K562 (cell line): ENCODE results near the gene CNTN6. TPM values are rescaled to one million over a fixed set of nuclear protein-coding genes. Genes with fewer than 3 reads are reported as not detected.

Experiments
- ATAC-seq: fragments of 200-7000 bp; cut with Tn5 transposase; 3 replicates; pipeline ENCODE4 v1.9.1; 2020; ENCODE audit warnings: moderate library complexity
- BruUV-seq: library from RNA; stranded (reverse); fragments of 400-500 nt; replicated peaks from 2 replicates; lab custom pipeline; 2021; lab: Mats Ljungman, UMichigan
- CTCF ChIA-PET: fragments of 300-600 bp; formaldehyde crosslinking; extraction: SDS; loops from one replicate; lab custom pipeline; 2021; ENCODE audit warnings: low intra/inter-chr PET ratio; lab: Yijun Ruan, JAX
- POLR2A ChIA-PET: fragments of 300-600, 350-650 bp; sonication (Branson Sonifier 250); formaldehyde crosslinking; extraction: SDS; loops from one replicate; lab custom pipeline; 2021; ENCODE audit warnings: antibody characterized with exemption, inconsistent platforms; lab: Yijun Ruan, JAX
- DNase-seq, 4 experiments: peaks; one replicate each; pipeline versions ENCODE4 v3.0.0 to v3.0.0-alpha.2; 2011 to 2018; ENCODE audit warnings: low spot score in 3 of 4, mixed read lengths in 3 of 4; ENCODE audit errors: extremely low read depth in 1 of 4
- FAIRE-seq: peaks from 2 replicates; lab custom pipeline; 2011; peaks lifted over from hg19 to GRCh38; lab: Jason Lieb, UNC
- H2AFZ ChIP-seq: 2 replicates; pipeline ENCODE4 v1.6.0; 2011; ENCODE audit warnings: low read depth, low read length, control low read depth, inconsistent platforms
- H3K27ac ChIP-seq: fragments of 200-600 bp; 3 replicates; pipeline ENCODE4 v1.8.0; 2011; ENCODE audit warnings: low read depth, mild to moderate bottlenecking, control low read depth, inconsistent platforms, low read length, moderate library complexity, mixed read lengths; ENCODE audit errors: extremely low read depth
- H3K27me3 ChIP-seq, 2 experiments: fragments of 300-600 bp in 1 of 2; 2 replicates in 1 of 2; 3 replicates in 1 of 2; pipeline versions ENCODE4 v1.6.0 to v1.8.0; 2011; ENCODE audit warnings: inconsistent platforms in 2 of 2, low read length in 2 of 2, mild to moderate bottlenecking in 1 of 2, mixed read lengths in 1 of 2, moderate library complexity in 1 of 2; ENCODE audit not compliant: control insufficient read depth in 2 of 2, insufficient read depth in 2 of 2
- H3K36me3 ChIP-seq: fragments of 300-600 bp; 3 replicates; pipeline ENCODE4 v1.8.0; 2011; ENCODE audit warnings: mild to moderate bottlenecking, low read length, inconsistent platforms; ENCODE audit not compliant: control insufficient read depth, insufficient read depth
- H3K4me1 ChIP-seq, 2 experiments: fragments of 200-600 bp in 1 of 2; replicated peaks in 1 of 2; 2 replicates in 1 of 2; 3 replicates in 1 of 2; pipeline versions ENCODE4 v1.5.1 to v1.8.0; 2011; ENCODE audit warnings: inconsistent platforms in 2 of 2, low read length in 2 of 2, mild to moderate bottlenecking in 1 of 2, mixed read lengths in 1 of 2, moderate library complexity in 1 of 2; ENCODE audit not compliant: control insufficient read depth in 2 of 2, insufficient read depth in 2 of 2
- H3K4me2 ChIP-seq: 2 replicates; pipeline ENCODE4 v1.6.1; 2011; ENCODE audit warnings: low read length, control low read depth, inconsistent platforms, mixed read lengths; ENCODE audit not compliant: insufficient read depth
- H3K4me3 ChIP-seq: fragments of 200-600 bp; sonication (generic), shearing (Covaris generic); 2 replicates; pipeline ENCODE4 v1.5.1; 2016; ENCODE audit warnings: control low read depth, inconsistent platforms
- H3K79me2 ChIP-seq: fragments of 200-600 bp; 3 replicates; pipeline ENCODE4 v1.8.0; 2011; ENCODE audit warnings: low read length, inconsistent platforms; ENCODE audit not compliant: control insufficient read depth, insufficient read depth
- H3K9ac ChIP-seq, 2 experiments: 2 replicates each; pipeline versions ENCODE4 v1.6.0 to v1.6.1; 2011; ENCODE audit warnings: low read depth in 2 of 2, low read length in 2 of 2, control low read depth in 1 of 2, inconsistent platforms in 1 of 2, mild to moderate bottlenecking in 1 of 2, mixed read lengths in 1 of 2; ENCODE audit not compliant: insufficient read depth in 1 of 2
- H3K9me1 ChIP-seq: one replicate; pipeline ENCODE4 v1.6.0; 2011; ENCODE audit warnings: inconsistent platforms, mild to moderate bottlenecking, low read length, moderate library complexity; ENCODE audit not compliant: control insufficient read depth, insufficient read depth
- H3K9me3 ChIP-seq: replicated peaks from 2 replicates; pipeline ENCODE4 v1.5.1; 2011; ENCODE audit warnings: low read depth, low read length, inconsistent platforms; ENCODE audit not compliant: control insufficient read depth, insufficient read depth
- H4K20me1 ChIP-seq: replicated peaks from 2 replicates; pipeline ENCODE4 v1.6.1; 2011; ENCODE audit warnings: low read length, inconsistent platforms, mixed read lengths; ENCODE audit not compliant: control insufficient read depth, insufficient read depth
- ARNT ChIP-seq, 2 experiments: fragments of 450-650 bp; IDR thresholded peaks; 2 replicates each; pipeline ENCODE4 v1.6.1; 2016; ENCODE audit warnings: mild to moderate bottlenecking in 1 of 2
- BRF1 ChIP-seq: IDR thresholded peaks from 3 replicates; pipeline ENCODE4 v1.6.1; 2011; ENCODE audit warnings: borderline replicate concordance, mild to moderate bottlenecking; ENCODE audit not compliant: insufficient read length; ENCODE audit errors: extremely low read depth
- CBX1 ChIP-seq: sonication (generic); IDR thresholded peaks from 2 replicates; pipeline ENCODE4 v1.6.1; 2016; ENCODE audit warnings: antibody characterized with exemption, low read depth, mild to moderate bottlenecking
- POLR3G ChIP-seq: IDR thresholded peaks from 2 replicates; pipeline ENCODE4 v1.6.1; 2011; ENCODE audit not compliant: insufficient read length, insufficient replicate concordance; ENCODE audit errors: extremely low read depth
- ZKSCAN8 ChIP-seq: fragments of 200-800 bp; sonication (Bioruptor generic); IDR thresholded peaks from 2 replicates; pipeline ENCODE4 v1.6.1; 2016; ENCODE audit warnings: missing genetic modification characterization, missing compliant biosample characterization
- ZNF121 ChIP-seq: sonication (generic); formaldehyde crosslinking; conservative IDR thresholded peaks from 2 replicates; pipeline ENCODE4 v1.8.0; 2022; ENCODE audit warnings: missing genetic modification reagents
- WGBS: fragments of 100-300 bp; shearing (Covaris generic); methylation state at CpG from one replicate; pipeline ENCODE4 v1.1.6; 2016; ENCODE audit warnings: low coverage, mixed read lengths; ENCODE audit not compliant: insufficient coverage; ENCODE audit errors: missing lambda C conversion rate; 5-methylcytosine and 5-hydroxymethylcytosine counted together
- in situ Hi-C: fragments of 300-500 bp; cut with MboI; formaldehyde crosslinking; loops from 4 replicates; pipeline ENCODE4 v1.15.0; 2018; ENCODE audit warnings: inconsistent platforms, mixed read lengths
- intact Hi-C: fragments of 100-400 bp; cut with micrococcal nuclease; formaldehyde crosslinking; loops from 2 replicates; pipeline ENCODE4 v1.14.2; 2022
- polyA plus RNA-seq, 8 experiments: library from polyadenylated mRNA; depleted of rRNA in 4 of 8; stranded (reverse) in 5 of 8; unstranded in 3 of 8; fragments of >200 nt; fragmentation: Nextera tagmentation in 2 of 8; fragmentation: Illumina TruSeq in 1 of 8; extraction: Ambion mirVana in 2 of 8; extraction: Trizol in 1 of 8; gene quantifications; 2 replicates each; pipeline versions ENCODE4 v1.2.1 to v1.2.3, GENCODE V29; 2011 to 2014; ENCODE audit warnings: inconsistent platforms in 1 of 8, missing spikeins in 1 of 8
- total RNA-seq, 7 experiments: library from RNA; depleted of rRNA in 6 of 7; stranded (reverse); fragments of >200 nt in 6 of 7; fragmentation: Illumina TruSeq in 2 of 7; extraction: Trizol in 2 of 7; gene quantifications; 2 replicates each; pipeline versions ENCODE4 v1.2.1 to v1.2.3, GENCODE V29; 2011 to 2021; ENCODE audit warnings: low replicate concordance in 1 of 7

CNTN6 gene
- total and polyA plus RNA-seq, 9 of the 15 experiments (the other 6 are each of a cell fraction or from before 2014, with no cell fraction given): not detected

- no TSS peak for BruUV-seq
- ChIA-PET POLR2A (no interaction called here), CTCF (no interaction called here)
- in situ Hi-C loops: no loop called here
- FAIRE-seq (no peak), ATAC-seq (no peak), DNase-seq (no peak)
- H3K9me1 ChIP-seq: no peaks in the 10 kb centered on the region
- H2AFZ ChIP-seq: no peak overlapping the region
- intact Hi-C loops: no loop called here
- no peaks in the 10 kb centered on the region for H3K9me3 ChIP-seq
- H3K9ac ChIP-seq: no peak overlapping the region
- H3K4me3 ChIP-seq: no peak overlapping the region
- H3K27ac ChIP-seq: no peak overlapping the region
- H3K27me3 ChIP-seq: no peaks in the 10 kb centered on the region
- 0% methylated on average over 4 of the region's 4 CpGs for WGBS
- H3K79me2 ChIP-seq: no peaks in the 10 kb centered on the region
- no peaks in the 10 kb centered on the region for H4K20me1 ChIP-seq
- TF ChIP-seq CBX1: no peak
- no peak for TF ChIP-seq BRF1
- TF ChIP-seq POLR3G: no peak
- no peak for TF ChIP-seq ZKSCAN8 (CRISPR knock-in tag)
- no peak overlapping the region for H3K4me2 ChIP-seq
- no peaks in the 10 kb centered on the region for H3K4me1 ChIP-seq
- no peaks in the 10 kb centered on the region for H3K36me3 ChIP-seq
These were observed 135.5 kb downstream of the CNTN6 start for GRCh38 chr3:1228289-1228688.

DNA sequence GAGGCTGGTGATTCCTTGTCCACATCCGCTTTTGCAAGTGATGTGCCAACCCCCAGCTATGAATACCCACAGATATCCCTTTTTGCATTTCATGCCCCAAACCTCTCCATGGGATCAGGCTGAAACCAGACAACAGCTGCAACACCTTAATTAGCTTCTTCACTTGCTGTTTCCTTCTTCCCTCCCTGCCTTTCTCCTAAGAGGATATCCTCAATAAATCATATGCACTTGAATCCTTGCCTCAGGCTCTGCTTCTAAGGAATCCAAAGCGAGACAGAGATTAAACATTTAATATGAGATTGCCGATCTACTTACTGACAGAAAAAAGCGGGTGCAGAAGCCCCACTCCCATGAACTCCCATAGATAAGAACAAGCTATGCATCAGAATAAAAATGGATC is 138.1 kb downstream of the CNTN6 start:
- H3K36me3 ChIP-seq: no peaks in the 10 kb centered on the region
- H3K4me2 ChIP-seq: no peak overlapping the region
- no peak for ATAC-seq
- H3K27ac ChIP-seq: no peak overlapping the region
- no peak for TF ChIP-seq ZNF121 (CRISPR knock-in tag)
- TF ChIP-seq ARNT (IDR thresholded peaks at IDR 0.05): no peak
- no peak for DNase-seq
- WGBS: 1% methylated on average over 4 of the region's 4 CpGs
- H3K79me2 ChIP-seq: no peaks in the 10 kb centered on the region
- in situ Hi-C loops: no loop called here
- no peak overlapping the region for H3K9ac ChIP-seq
- H4K20me1 ChIP-seq: no peaks in the 10 kb centered on the region
- ChIA-PET CTCF (no interaction called here), POLR2A (no interaction called here)
- no peaks in the 10 kb centered on the region for H3K9me1 ChIP-seq
- H3K4me1 ChIP-seq: no peaks in the 10 kb centered on the region
- FAIRE-seq: no peak
- no peaks in the 10 kb centered on the region for H3K27me3 ChIP-seq
- intact Hi-C loops: no loop called here
- no peak overlapping the region for H2AFZ ChIP-seq
- no peak overlapping the region for H3K4me3 ChIP-seq
- no peaks in the 10 kb centered on the region for H3K9me3 ChIP-seq
- no TSS peak for BruUV-seq
